HG02973 (cell line): ENCODE data around the gene ASAH2B.

Experiments used
- ATAC-seq: cut with Tn5 transposase; IDR thresholded peaks from one replicate; pipeline ENCODE4 v1.9.1; 2021; ENCODE audit warnings: moderate library complexity; ENCODE audit not compliant: unreplicated experiment

ASAH2B gene

DNA sequence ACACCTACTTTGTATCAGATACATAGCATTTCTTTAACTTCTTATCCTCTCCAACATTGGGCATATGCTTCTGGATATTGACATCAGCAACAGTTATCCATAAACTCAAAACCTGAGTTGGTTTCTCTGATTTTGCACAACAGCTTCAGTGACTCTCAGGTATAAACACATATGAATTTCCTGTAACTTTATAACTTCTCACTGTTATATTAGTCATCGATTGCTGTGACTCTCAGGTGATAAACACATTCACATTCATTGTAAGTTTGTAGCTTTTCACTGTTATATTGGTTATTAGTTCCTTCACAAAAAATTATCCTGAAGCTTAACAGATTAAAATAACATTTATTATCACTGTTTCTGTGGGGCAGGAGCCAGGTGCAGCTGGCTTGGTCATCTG, 57.0 kb downstream of the ASAH2B start:
- no peak for ATAC-seq

DNA sequence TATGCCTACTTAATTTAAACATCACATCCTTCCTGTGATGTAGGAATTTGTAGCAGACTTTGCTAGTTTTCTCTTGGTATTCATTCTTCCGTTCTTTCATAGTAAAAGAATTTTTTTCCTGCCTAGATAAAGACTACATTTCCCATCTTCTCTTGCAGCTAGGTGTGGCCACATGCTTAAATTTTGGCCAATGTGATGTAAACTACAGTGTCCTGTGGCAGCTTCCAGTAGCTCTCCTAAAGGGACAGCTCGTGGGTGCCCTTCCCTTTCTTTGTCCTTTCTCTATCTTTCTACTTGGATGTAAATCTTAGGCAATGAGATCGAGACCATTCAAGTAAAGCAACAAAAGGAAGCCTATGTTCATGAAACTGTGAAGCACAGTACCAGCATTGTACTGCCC, 58.6 kb downstream of the ASAH2B start:
- no peak for ATAC-seq

DNA sequence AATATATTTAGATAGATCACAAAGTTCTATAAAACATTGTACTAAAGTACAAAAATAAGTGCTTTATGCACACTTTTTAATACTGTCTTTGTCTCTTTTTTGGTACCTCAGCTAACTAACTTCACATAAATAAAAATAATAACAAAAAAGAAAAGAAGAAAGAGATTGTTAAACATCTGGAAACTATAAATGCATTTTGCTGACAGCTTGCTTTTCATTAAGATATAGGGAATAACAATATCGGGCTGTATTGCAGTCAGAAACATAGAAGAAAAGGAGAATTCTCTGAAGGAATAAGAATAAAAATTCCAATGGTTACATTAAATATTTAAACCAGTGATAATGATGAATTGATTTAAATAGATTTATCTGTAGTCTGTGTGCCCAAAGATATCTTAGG, 59.9 kb downstream of the ASAH2B start:
- ATAC-seq: no peak

DNA sequence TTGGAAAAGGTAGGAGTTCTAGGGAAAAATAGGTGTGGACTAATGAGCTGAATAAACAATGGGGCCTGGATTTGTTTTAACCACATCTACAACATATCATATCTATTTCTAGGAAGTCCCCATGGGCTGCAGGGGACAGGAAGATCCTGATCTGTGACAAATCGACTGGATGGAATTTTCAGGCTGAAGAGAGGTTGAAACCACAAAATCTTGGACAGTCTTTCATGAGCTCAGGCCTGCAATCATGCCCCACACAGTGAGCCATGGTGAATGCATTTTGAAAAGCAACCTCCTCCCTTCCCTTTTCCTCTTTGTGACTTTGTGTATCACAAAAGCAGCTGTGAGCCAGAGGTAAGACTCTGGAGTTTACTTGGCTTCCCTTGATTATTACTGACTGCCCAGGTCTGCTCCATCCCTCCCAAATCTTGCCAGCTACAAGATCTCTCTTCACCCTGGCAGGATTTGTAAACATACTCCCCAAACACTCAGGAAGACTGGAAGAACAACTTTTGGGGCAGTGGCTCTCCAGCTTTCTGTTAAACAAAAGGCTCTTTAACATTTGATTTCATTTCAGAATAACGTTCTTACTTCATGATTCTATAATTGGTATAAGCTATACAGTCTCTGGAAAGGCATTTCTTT, 66.4 kb downstream of the ASAH2B start:
- no peak for ATAC-seq

DNA sequence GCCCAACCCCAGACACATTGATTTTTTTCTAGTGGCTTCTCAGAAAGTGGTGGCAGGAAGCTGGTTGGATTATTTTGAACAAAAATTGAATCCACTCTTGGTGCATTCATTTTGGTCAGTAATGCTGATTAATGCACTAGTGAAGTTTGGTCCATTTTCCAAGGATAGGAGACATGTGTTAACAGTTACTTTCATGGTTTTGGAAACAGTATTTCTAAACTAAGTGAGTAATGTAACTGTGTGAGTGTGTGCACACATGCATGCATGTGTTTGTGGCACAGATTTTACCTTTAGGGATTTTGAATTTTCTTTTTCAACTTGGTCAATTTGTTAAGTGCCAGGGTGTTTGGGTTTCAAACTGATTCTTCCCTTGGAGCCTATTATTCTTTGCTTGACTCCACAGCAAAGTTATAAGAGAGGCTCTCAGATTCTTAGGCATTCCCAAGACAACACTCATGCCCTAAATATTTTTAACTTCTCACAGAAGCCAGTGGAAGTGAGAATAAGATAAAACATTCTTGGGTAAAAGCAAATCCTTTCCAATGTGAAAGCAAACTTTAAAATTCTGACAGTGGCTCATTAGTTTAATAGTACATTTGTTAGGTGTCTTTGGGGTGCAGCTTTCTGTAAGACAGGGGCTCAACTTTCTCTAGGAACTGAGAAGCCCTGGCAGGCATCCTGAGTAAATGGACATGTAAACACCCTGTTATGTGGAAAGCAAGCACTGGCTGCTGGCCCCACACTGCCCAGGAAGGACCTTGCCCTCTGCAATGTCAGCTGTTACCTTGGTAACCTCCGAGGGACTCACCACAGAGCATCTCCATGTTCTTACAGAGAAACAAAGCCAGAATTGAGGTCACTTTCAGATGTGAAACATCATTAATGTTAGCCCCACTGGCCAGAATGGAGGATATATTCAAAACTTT, 68.4 kb downstream of the ASAH2B start:
- ATAC-seq: no peak
